ENCODE results near the gene FBL.
"Not testable (repeated sequence)": the region's sequence is repeated elsewhere in the genome, so short reads cannot be mapped to it uniquely, and the experiment has no call there.

The FBL gene

GRCh38 chr19:39881495-39882110, 35.4 kb upstream of the FBL start:
- TF ChIP-seq CTCF (IDR thresholded peaks at IDR 0.05; ENCODE audit: insufficient read depth, low read depth, low read length, missing control alignments) = peak; percentile 54
- H3K4me3 ChIP-seq (ENCODE audit: low read depth, low read length) = not testable (repeated sequence)
- peak; percentile 58 for DNase-seq (ENCODE audit: low read depth)

GRCh38 chr19:39880241-39880640, 34.1 kb upstream of the FBL start:
- not testable (repeated sequence) for DNase-seq (ENCODE audit: low read depth); H3K4me3 ChIP-seq (ENCODE audit: low read depth, low read length)

- not testable (repeated sequence) for DNase-seq (ENCODE audit: low read depth); H3K4me3 ChIP-seq (ENCODE audit: low read depth, low read length)
Measured at GRCh38 chr19:39879796-39880195, 33.6 kb upstream of the FBL start.

GRCh38 chr19:39878866-39879265, 32.7 kb upstream of the FBL start:
- DNase-seq (ENCODE audit: low read depth); H3K4me3 ChIP-seq (ENCODE audit: low read depth, low read length): not testable (repeated sequence)

GRCh38 chr19:39878398-39878797, 32.2 kb upstream of the FBL start:
- no peak overlapping the region for H3K4me3 ChIP-seq (ENCODE audit: low read depth, low read length)
- no peak for TF ChIP-seq CTCF (IDR thresholded peaks at IDR 0.05; ENCODE audit: insufficient read depth, low read depth, low read length, missing control alignments)
- DNase-seq (ENCODE audit: low read depth) = no peak

- not testable (repeated sequence) for H3K4me3 ChIP-seq (ENCODE audit: low read depth, low read length); DNase-seq (ENCODE audit: low read depth)
Measured at GRCh38 chr19:39877982-39878381, 31.8 kb upstream of the FBL start.

- not testable (repeated sequence) for H3K4me3 ChIP-seq (ENCODE audit: low read depth, low read length); DNase-seq (ENCODE audit: low read depth)
Measured at GRCh38 chr19:39877488-39877887, 31.3 kb upstream of the FBL start.

GRCh38 chr19:39876486-39876885, 30.3 kb upstream of the FBL start:
- not testable (repeated sequence) for DNase-seq (ENCODE audit: low read depth); H3K4me3 ChIP-seq (ENCODE audit: low read depth, low read length)

GRCh38 chr19:39875401-39875864, 29.3 kb upstream of the FBL start:
- not testable (repeated sequence) for H3K4me3 ChIP-seq (ENCODE audit: low read depth, low read length); DNase-seq (ENCODE audit: low read depth)

- H3K4me3 ChIP-seq (ENCODE audit: low read depth, low read length) = no peak overlapping the region
- no peak for DNase-seq (ENCODE audit: low read depth)
- TF ChIP-seq CTCF (IDR thresholded peaks at IDR 0.05; ENCODE audit: insufficient read depth, low read depth, low read length, missing control alignments) = no peak
Measured at GRCh38 chr19:39874404-39874803, 28.2 kb upstream of the FBL start.

GRCh38 chr19:39873385-39873784, 27.2 kb upstream of the FBL start:
- no peak overlapping the region for H3K4me3 ChIP-seq (ENCODE audit: low read depth, low read length)
- DNase-seq (ENCODE audit: low read depth) = no peak
- no peak for TF ChIP-seq CTCF (IDR thresholded peaks at IDR 0.05; ENCODE audit: insufficient read depth, low read depth, low read length, missing control alignments)
